WTC11 (cell line): ENCODE measurements around the gene UGT1A10. TPM values are rescaled to one million over a fixed set of nuclear protein-coding genes. Genes with fewer than 3 reads are reported as not detected.
"Not testable (repeated sequence)": the region's sequence is repeated elsewhere in the genome, so short reads cannot be mapped to it uniquely, and the experiment has no call there.

Experiments
- ATAC-seq: fragments of 200-7000 bp; cut with Tn5 transposase; 2 replicates; pipeline ENCODE4 v1.10.0; 2021; ENCODE audit warnings: mild to moderate bottlenecking, moderate library complexity
- CTCF ChIA-PET: fragments of 300-600 bp; sonication (Branson Sonifier 250); formaldehyde crosslinking; loops from one replicate; lab custom pipeline; 2021; ENCODE audit warnings: antibody characterized with exemption; lab: Charles Lee
- POLR2A ChIA-PET: fragments of 350-600 bp; sonication (Branson Sonifier 250); formaldehyde crosslinking; loops from one replicate; lab custom pipeline; 2021; ENCODE audit warnings: antibody characterized with exemption; lab: Charles Lee
- DNase-seq: peaks from one replicate; pipeline ENCODE4 v3.0.0; 2021; ENCODE audit warnings: low spot score
- H3K27ac Mint-ChIP-seq: 2 replicates; pipeline ENCODE4 v1.8.0; 2021; ENCODE audit warnings: mixed read lengths
- H3K27me3 Mint-ChIP-seq: 2 replicates; pipeline ENCODE4 v1.8.0; 2021; ENCODE audit warnings: low read depth, mild to moderate bottlenecking, moderate library complexity, mixed read lengths
- H3K36me3 Mint-ChIP-seq: 2 replicates; pipeline ENCODE4 v1.8.0; 2021; ENCODE audit warnings: mixed read lengths
- H3K4me1 Mint-ChIP-seq: 2 replicates; pipeline ENCODE4 v1.8.0; 2022; ENCODE audit warnings: mixed read lengths
- H3K4me3 Mint-ChIP-seq: 2 replicates; pipeline ENCODE4 v1.8.0; 2021; ENCODE audit warnings: mild to moderate bottlenecking, moderate library complexity, mixed read lengths
- H3K9me3 Mint-ChIP-seq: 2 replicates; pipeline ENCODE4 v1.8.0; 2021; ENCODE audit warnings: mixed read lengths
- ELF4 ChIP-seq: sonication (generic); formaldehyde crosslinking; IDR thresholded peaks from 2 replicates; pipeline ENCODE4 v1.8.1; 2022; ENCODE audit warnings: low read depth, mild to moderate bottlenecking, moderate library complexity, missing genetic modification reagents
- EMX1 ChIP-seq: fragments of 250-450 bp; sonication (Bioruptor Pico); IDR thresholded peaks from 2 replicates; pipeline ENCODE4 v1.8.0; 2021; ENCODE audit warnings: mild to moderate bottlenecking
- ETV6 ChIP-seq: sonication (generic); formaldehyde crosslinking; IDR thresholded peaks from 2 replicates; pipeline ENCODE4 v1.8.1; 2022; ENCODE audit warnings: mild to moderate bottlenecking, missing genetic modification reagents
- JAZF1 ChIP-seq: fragments of 250-450 bp; sonication (Bioruptor Pico); IDR thresholded peaks from 2 replicates; pipeline ENCODE4 v1.9.0; 2021; ENCODE audit warnings: moderate library complexity, mild to moderate bottlenecking, inconsistent platforms
- NR1H2 ChIP-seq: sonication (generic); formaldehyde crosslinking; IDR thresholded peaks from 2 replicates; pipeline ENCODE4 v1.9.0; 2021; ENCODE audit warnings: mild to moderate bottlenecking, moderate library complexity, missing genetic modification reagents
- PRRX2 ChIP-seq: fragments of 250-450 bp; sonication (Bioruptor Pico); IDR thresholded peaks from 2 replicates; pipeline ENCODE4 v1.8.0; 2021; ENCODE audit warnings: mild to moderate bottlenecking
- SMAD3 ChIP-seq: sonication (generic); formaldehyde crosslinking; IDR thresholded peaks from 2 replicates; pipeline ENCODE4 v1.8.0; 2022; ENCODE audit warnings: missing genetic modification reagents, mild to moderate bottlenecking, borderline replicate concordance
- SMAD4 ChIP-seq: sonication (generic); formaldehyde crosslinking; IDR thresholded peaks from 2 replicates; pipeline ENCODE4 v1.8.0; 2022; ENCODE audit warnings: mild to moderate bottlenecking, missing genetic modification reagents
- TCF7 ChIP-seq: sonication (generic); formaldehyde crosslinking; IDR thresholded peaks from 2 replicates; pipeline ENCODE4 v1.8.0; 2022; ENCODE audit warnings: mild to moderate bottlenecking, low read depth, missing genetic modification reagents, moderate library complexity
- TEAD4 ChIP-seq: sonication (generic); formaldehyde crosslinking; IDR thresholded peaks from 2 replicates; pipeline ENCODE4 v1.8.0; 2022; ENCODE audit warnings: mild to moderate bottlenecking, missing genetic modification reagents
- TP53 ChIP-seq: sonication (generic); formaldehyde crosslinking; IDR thresholded peaks from 2 replicates; pipeline ENCODE4 v1.8.1; 2023; ENCODE audit warnings: mild to moderate bottlenecking, missing genetic modification reagents
- ZNF121 ChIP-seq: sonication (generic); formaldehyde crosslinking; IDR thresholded peaks from 2 replicates; pipeline ENCODE4 v1.8.0; 2023; ENCODE audit warnings: missing genetic modification reagents
- ZNF263 ChIP-seq: sonication (generic); formaldehyde crosslinking; IDR thresholded peaks from 2 replicates; pipeline ENCODE4 v1.8.1; 2022; ENCODE audit warnings: low read depth, mild to moderate bottlenecking, moderate library complexity, missing genetic modification reagents
- ZNF317 ChIP-seq: sonication (generic); formaldehyde crosslinking; IDR thresholded peaks from 2 replicates; pipeline ENCODE4 v1.8.1; 2023; ENCODE audit warnings: low read depth, mild to moderate bottlenecking, moderate library complexity, missing genetic modification reagents, borderline replicate concordance
- total RNA-seq: library from RNA; stranded (reverse); gene quantifications from 3 replicates; pipeline ENCODE4 v1.2.3, GENCODE V29; 2021
- TF ChIP-seq, protein P1 (sequence below): fragments of 200-600 bp; IDR thresholded peaks from 2 replicates; pipeline ENCODE4 v1.8.0; 2022; ENCODE audit warnings: antibody characterized with exemption
- TF ChIP-seq, protein P2 (sequence below): sonication (generic); formaldehyde crosslinking; IDR thresholded peaks from 2 replicates; pipeline ENCODE4 v1.8.1; 2023; ENCODE audit warnings: mild to moderate bottlenecking, missing genetic modification reagents, moderate library complexity
- TF ChIP-seq, protein P3 (sequence below): sonication (generic); formaldehyde crosslinking; IDR thresholded peaks from 2 replicates; pipeline ENCODE4 v1.8.0; 2022; ENCODE audit warnings: mild to moderate bottlenecking, missing genetic modification reagents
- TF ChIP-seq, protein P4 (sequence below): sonication (generic); formaldehyde crosslinking; IDR thresholded peaks from 2 replicates; pipeline ENCODE4 v1.8.1; 2022; ENCODE audit warnings: mild to moderate bottlenecking, missing genetic modification reagents, moderate library complexity, borderline replicate concordance

Gene UGT1A10
- total RNA-seq, 1 experiment from 2014 or later, result not detected

DNA sequence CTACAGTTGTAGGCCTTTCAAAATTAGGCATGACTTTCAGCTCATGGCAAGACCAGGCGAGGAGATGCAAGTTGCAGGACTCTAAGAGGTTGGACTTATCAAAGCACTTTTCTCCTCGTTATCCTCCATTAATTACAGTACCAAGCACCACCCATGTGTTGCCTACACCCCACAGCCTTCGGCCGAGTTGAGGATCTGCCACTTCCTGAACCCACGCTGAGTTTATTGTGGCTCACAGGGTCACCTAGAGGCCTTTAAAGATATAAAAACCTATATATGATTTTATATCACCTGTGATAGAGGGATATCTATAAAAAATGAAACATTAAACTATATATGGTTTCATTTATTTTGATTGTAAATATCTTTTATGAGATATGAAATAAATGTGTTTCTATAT is 2.6 kb downstream of the UGT1A10 start (continued):
- TF ChIP-seq, protein P1, sequence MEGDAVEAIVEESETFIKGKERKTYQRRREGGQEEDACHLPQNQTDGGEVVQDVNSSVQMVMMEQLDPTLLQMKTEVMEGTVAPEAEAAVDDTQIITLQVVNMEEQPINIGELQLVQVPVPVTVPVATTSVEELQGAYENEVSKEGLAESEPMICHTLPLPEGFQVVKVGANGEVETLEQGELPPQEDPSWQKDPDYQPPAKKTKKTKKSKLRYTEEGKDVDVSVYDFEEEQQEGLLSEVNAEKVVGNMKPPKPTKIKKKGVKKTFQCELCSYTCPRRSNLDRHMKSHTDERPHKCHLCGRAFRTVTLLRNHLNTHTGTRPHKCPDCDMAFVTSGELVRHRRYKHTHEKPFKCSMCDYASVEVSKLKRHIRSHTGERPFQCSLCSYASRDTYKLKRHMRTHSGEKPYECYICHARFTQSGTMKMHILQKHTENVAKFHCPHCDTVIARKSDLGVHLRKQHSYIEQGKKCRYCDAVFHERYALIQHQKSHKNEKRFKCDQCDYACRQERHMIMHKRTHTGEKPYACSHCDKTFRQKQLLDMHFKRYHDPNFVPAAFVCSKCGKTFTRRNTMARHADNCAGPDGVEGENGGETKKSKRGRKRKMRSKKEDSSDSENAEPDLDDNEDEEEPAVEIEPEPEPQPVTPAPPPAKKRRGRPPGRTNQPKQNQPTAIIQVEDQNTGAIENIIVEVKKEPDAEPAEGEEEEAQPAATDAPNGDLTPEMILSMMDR, result no peak
- TF ChIP-seq TEAD4 (CRISPR knock-in tag), result no peak

DNA sequence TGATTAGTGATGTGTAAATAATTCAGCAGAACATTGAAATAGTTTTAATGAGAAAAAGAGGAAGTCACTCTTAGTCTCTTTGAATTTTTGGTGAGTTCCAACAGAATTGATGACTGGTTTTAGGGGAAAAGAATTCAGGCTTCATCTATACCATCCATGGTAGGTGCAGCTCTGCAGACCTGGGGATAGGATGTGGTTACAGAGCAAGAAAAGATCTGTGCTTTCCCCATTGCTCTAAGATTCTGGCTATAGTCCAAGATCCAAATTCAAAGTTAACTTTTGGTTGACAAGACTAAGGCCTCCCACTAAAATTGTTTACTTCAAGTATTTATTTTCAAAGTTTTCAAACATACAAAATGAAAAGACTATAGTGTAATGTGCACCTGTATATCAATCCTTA is 3.6 kb downstream of the UGT1A10 start:
- H3K36me3 Mint-ChIP-seq, result peaks cover 4% of the 10 kb centered on the region
- H3K27ac Mint-ChIP-seq, result no peak overlapping the region
- DNase-seq (no peak), ATAC-seq (no peak)
- CTCF ChIA-PET, result no interaction called here
- TF ChIP-seq ETV6 (CRISPR knock-in tag), result no peak
- TF ChIP-seq, protein P2, sequence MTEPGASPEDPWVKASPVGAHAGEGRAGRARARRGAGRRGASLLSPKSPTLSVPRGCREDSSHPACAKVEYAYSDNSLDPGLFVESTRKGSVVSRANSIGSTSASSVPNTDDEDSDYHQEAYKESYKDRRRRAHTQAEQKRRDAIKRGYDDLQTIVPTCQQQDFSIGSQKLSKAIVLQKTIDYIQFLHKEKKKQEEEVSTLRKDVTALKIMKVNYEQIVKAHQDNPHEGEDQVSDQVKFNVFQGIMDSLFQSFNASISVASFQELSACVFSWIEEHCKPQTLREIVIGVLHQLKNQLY (CRISPR knock-in tag), result no peak
- TF ChIP-seq, protein P1, result no peak
- no peak for TF ChIP-seq TP53
- TF ChIP-seq ELF4 (CRISPR knock-in tag), result no peak
- TF ChIP-seq SMAD3 (CRISPR knock-in tag), result no peak
- no peak overlapping the region for H3K4me3 Mint-ChIP-seq
- POLR2A ChIA-PET, result no interaction called here
- peaks cover 2% of the 10 kb centered on the region for H3K27me3 Mint-ChIP-seq
- H3K4me1 Mint-ChIP-seq, result no peaks in the 10 kb centered on the region
- H3K9me3 Mint-ChIP-seq, result peaks cover 5% of the 10 kb centered on the region

DNA sequence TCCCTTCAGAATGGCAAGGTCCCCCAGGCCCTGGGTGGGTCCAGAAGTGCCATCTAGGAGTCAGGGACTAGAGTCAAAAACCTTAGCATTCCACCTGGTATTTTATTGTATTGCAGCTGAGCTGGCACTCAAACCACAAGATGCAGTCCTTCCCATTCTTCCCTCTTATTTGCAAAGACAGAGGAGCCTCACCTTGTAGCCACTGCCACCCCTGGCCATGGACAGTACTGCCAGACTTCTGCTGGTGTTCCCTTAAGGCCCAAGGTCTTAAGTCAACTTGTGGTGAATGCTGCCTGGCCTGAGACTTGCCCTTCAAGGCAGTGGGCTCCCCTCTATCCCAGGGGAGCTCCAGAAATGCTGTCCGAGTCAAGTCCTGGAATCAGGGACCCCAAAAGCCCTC is 6.9 kb downstream of the UGT1A10 start:
- POLR2A ChIA-PET, result interaction anchor here (0.6 kb wide), 1 partner anchor 116 kb away, joined by 3 read pairs; no protein-coding TSS in a partner anchor
- ATAC-seq, result peak; percentile 97
- TF ChIP-seq NR1H2 (CRISPR knock-in tag), result no peak
- TF ChIP-seq, protein P3, sequence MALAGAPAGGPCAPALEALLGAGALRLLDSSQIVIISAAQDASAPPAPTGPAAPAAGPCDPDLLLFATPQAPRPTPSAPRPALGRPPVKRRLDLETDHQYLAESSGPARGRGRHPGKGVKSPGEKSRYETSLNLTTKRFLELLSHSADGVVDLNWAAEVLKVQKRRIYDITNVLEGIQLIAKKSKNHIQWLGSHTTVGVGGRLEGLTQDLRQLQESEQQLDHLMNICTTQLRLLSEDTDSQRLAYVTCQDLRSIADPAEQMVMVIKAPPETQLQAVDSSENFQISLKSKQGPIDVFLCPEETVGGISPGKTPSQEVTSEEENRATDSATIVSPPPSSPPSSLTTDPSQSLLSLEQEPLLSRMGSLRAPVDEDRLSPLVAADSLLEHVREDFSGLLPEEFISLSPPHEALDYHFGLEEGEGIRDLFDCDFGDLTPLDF (CRISPR knock-in tag), result no peak
- Mint-ChIP-seq H3K4me3 (no peak overlapping the region), H3K27me3 (peaks cover 7% of the 10 kb centered on the region), H3K4me1 (no peaks in the 10 kb centered on the region), H3K36me3 (peaks cover 29% of the 10 kb centered on the region), H3K9me3 (peaks cover 36% of the 10 kb centered on the region), H3K27ac (no peak overlapping the region)
- CTCF ChIA-PET, result interaction anchor here (0.8 to 2.2 kb wide), 4 partner anchors 28 to 194 kb away, joined by 3 to 8 read pairs (median 4); no protein-coding TSS in a partner anchor
- DNase-seq, result peak; percentile 62

DNA sequence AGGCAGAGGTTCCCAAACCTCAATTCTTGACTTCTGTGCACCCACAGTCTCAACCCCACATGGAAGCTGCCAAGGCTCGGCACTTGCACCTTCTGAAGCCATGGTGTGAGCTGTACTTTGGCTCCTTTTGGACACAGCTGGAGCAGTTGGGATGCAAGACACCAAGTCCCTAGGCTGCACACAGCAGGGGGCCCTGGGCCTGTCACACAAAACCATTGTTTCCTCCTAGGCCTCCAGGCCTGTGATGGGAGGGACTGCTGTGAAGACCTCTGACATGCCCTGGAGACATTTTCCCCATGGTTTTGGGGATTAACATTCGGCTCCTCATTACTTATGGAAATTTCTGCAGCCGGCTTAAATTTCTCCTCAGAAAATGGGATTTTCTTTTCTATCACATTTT is 9.8 kb downstream of the UGT1A10 start:
- POLR2A ChIA-PET, result interaction anchor here (0.6 kb wide), 1 partner anchor 303 kb away, joined by 3 read pairs; no protein-coding TSS in a partner anchor
- ATAC-seq, CTCF ChIA-PET, H3K27me3 Mint-ChIP-seq, H3K4me1 Mint-ChIP-seq, DNase-seq, H3K27ac Mint-ChIP-seq, H3K4me3 Mint-ChIP-seq: not testable (repeated sequence)
- peaks cover 36% of the 10 kb centered on the region for H3K9me3 Mint-ChIP-seq
- H3K36me3 Mint-ChIP-seq, result peaks cover 29% of the 10 kb centered on the region

DNA sequence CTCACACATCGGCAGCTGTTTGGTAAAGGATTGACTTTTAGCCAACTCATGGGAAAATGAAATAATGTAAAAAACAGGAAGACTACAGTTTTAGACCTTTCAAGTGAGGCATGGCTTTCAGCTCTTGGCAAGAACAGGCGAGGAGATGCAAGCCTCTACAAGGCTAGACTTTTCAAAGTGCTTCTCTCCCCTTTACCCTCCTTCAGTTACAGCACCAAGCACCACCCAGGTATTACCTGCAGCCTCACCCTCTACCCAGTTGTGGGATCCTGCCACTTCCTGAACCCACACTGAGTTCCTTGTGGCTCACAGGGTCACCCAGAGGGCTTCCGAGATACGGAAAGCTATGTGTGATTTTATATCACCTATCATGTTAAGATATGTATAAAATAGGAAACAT is 14.7 kb downstream of the UGT1A10 start:
- H3K36me3 Mint-ChIP-seq, result peaks cover 18% of the 10 kb centered on the region
- ChIA-PET CTCF (no interaction called here), POLR2A (no interaction called here)
- peaks cover 7% of the 10 kb centered on the region for H3K27me3 Mint-ChIP-seq
- no peak for ATAC-seq
- peaks cover 21% of the 10 kb centered on the region for H3K9me3 Mint-ChIP-seq
- no peak overlapping the region for H3K4me3 Mint-ChIP-seq
- H3K4me1 Mint-ChIP-seq, result no peaks in the 10 kb centered on the region
- no peak for DNase-seq
- TF ChIP-seq ELF4 (CRISPR knock-in tag), result no peak
- no peak for TF ChIP-seq ZNF317 (CRISPR knock-in tag)
- no peak for TF ChIP-seq SMAD4 (CRISPR knock-in tag)
- no peak for TF ChIP-seq EMX1 (CRISPR knock-in tag)
- TF ChIP-seq JAZF1 (CRISPR knock-in tag), result no peak
- TF ChIP-seq TCF7 (CRISPR knock-in tag), result no peak
- no peak for TF ChIP-seq ZNF263 (CRISPR knock-in tag)
- TF ChIP-seq, protein P4, sequence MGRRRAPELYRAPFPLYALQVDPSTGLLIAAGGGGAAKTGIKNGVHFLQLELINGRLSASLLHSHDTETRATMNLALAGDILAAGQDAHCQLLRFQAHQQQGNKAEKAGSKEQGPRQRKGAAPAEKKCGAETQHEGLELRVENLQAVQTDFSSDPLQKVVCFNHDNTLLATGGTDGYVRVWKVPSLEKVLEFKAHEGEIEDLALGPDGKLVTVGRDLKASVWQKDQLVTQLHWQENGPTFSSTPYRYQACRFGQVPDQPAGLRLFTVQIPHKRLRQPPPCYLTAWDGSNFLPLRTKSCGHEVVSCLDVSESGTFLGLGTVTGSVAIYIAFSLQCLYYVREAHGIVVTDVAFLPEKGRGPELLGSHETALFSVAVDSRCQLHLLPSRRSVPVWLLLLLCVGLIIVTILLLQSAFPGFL (CRISPR knock-in tag), result no peak
- no peak for TF ChIP-seq PRRX2
- no peak for TF ChIP-seq ZNF121 (CRISPR knock-in tag)
- no peak overlapping the region for H3K27ac Mint-ChIP-seq
